ENCODE data around the gene PLXNB1.

The PLXNB1 gene

DNA sequence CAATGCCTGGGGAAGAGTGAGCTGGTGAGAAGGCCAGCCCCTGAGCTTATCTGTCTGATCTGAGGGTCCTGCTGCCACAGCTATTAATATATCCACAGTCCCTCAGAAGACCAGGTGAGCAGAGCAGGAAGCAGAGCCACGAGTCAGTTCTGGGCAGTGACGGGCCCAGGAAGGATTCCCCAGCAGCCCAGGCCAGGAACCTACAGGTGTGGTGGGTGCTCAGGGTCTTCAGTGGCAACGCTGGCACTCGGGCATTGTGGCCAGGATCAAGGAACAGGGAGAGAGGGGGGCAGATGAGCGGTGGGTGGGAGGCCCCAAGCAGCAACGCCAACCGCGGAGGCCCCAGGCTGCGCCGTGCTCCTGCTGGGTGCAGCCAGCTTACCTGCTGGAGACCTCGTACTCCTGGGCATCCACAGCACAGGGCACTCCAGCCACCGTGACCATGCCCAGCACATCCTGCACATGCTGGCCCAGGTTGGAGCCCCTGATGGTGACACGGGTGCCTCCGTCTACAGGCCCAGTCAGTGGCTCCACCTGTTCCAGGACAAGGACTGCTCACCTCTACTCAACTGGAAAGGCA lies 12.3 kb downstream of the PLXNB1 start:
- DNase-seq (ENCODE audit: low read depth): no peak

DNA sequence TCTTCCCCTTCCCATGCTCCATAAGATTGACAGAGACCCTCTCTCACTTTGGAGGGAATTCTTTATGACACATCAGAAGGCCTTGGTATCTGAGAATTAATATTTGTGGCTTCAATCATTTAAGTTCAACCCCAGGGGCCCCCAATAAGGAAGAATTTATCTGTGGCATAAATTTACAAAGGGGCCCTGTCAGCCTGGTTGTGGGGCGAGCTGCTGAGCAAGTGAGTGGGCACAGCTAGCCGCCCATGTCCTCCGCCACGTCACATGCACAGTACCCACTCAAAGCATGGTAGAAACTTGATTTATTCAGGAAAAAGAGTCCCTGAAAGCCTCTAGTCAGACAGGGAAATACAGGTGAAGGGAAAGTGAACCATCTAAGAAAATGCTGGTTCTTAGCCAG lies 13.3 kb downstream of the PLXNB1 start:
- DNase-seq (ENCODE audit: low read depth): no peak

- DNase-seq (ENCODE audit: low read depth): no peak
These were observed 13.8 kb downstream of the PLXNB1 start for GRCh38 chr3:48416091-48416505.

DNA sequence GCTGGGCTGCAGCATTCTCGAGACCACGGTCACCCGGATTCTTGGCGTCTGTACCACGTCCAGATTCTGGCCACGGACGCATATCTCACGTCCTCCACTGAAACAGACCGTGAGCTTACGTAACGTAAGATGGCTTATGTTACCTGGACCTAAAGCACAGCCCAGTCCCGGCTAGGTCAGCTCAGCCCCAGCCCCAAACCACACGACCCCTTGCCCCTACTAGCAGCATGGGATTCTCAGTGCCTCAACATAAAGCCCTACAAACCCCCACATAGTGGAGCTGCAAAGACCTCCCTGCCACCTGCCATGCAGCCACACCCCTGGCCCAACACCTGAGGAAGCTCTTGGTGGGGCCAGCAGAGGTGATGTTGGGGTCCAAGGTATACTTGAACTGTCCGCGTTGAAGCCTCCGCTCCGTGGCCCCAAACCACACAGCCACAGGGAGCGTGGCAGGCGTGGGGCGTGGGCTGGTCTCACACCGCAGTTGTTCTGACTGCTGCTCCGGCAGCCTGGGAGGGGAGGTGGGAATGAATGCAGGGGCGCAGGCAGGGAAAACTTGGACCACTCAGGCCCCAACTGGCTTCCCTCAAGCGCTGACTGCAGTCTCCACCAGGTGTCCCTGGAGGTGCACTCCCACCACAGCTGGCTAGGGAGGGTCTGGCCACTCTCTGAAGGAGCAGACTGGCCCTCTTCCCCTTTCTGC lies 14.5 kb downstream of the PLXNB1 start:
- DNase-seq (ENCODE audit: low read depth): no peak

DNA sequence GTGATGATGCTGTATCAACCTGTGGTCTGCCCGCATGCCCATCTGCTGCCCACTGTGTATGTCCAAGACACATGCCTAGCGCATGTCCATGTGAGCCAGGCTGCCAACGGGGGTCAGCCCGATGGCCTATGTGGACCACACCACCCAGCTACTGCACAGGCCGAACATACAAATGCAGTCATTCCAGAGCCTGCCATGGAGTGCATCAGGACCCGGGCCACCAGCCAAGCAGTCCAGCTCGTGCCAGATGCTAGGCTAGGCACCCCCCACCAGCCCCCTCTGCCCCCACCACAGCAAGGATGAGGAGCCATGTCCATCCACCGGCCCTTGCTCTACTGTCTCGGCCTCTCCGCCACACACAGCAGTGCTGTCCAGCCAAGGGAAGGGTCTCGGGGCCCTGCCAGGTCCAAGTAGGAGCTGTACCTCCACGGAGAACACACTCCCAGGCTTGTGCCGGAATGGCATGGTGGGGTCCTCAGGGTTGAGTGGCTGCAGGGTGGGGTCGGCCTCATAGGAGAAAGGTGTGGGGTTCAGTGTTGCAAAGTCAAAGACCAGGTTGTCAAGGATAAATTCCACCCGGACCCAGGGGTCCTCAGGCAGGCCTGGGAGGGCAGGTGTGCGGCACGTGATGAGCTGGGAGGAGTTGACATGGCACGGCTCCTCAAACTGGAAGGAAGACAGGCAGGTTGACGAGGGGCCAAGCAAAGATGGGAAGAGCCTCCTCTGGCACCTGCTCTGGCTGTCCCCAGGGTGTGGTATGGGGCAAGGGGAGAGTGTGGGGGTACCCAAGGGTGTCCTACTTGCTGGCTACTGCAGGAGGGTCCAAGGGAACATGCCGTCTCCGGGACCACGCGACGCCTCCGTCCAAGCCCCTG lies 15.3 kb downstream of the PLXNB1 start:
- no peak for DNase-seq (ENCODE audit: low read depth)

- no peak for DNase-seq (ENCODE audit: low read depth)
These were observed 16.3 kb downstream of the PLXNB1 start for GRCh38 chr3:48413611-48414010.

- no peak for DNase-seq (ENCODE audit: low read depth)
These were observed 16.8 kb downstream of the PLXNB1 start for GRCh38 chr3:48413086-48413485.

DNA sequence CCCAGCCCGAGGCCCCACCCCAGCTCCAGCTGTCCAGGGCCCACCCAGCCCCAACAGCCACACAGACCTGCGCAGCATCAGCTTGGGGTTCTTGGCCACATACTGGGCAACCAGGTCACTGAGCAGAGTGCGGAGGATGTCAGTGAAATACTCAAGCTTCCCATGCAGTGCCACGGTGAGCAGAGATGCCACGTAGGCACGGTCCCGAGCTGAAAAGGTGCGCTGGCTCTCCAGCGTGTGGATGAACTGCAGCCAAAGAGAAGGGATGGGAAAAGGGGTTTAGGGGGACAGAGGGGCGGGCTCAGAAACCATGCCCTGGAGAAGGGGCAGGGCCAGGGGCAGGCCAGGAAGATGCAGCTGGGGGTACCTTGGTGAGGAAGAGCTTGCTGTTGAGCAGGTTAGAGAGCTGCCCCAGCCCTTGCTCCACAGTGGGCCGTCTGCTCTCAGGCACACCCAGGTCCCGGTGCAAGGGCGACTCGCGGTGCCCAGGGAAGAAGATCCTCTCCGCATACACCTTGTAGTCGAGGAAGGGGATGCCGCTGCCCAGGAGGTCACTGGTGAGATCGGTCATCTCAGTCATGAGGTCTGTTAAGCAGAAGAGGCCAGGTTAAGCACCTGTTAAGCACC lies 17.4 kb downstream of the PLXNB1 start:
- DNase-seq (ENCODE audit: low read depth): no peak

GRCh38 chr3:48411606-48412374 lies 18.1 kb downstream of the PLXNB1 start:
- no peak for DNase-seq (ENCODE audit: low read depth)

- DNase-seq (ENCODE audit: low read depth): no peak
These were observed 18.8 kb downstream of the PLXNB1 start for GRCh38 chr3:48411041-48411588.

GRCh38 chr3:48410205-48411040 lies 19.5 kb downstream of the PLXNB1 start:
- no peak for DNase-seq (ENCODE audit: low read depth)

DNA sequence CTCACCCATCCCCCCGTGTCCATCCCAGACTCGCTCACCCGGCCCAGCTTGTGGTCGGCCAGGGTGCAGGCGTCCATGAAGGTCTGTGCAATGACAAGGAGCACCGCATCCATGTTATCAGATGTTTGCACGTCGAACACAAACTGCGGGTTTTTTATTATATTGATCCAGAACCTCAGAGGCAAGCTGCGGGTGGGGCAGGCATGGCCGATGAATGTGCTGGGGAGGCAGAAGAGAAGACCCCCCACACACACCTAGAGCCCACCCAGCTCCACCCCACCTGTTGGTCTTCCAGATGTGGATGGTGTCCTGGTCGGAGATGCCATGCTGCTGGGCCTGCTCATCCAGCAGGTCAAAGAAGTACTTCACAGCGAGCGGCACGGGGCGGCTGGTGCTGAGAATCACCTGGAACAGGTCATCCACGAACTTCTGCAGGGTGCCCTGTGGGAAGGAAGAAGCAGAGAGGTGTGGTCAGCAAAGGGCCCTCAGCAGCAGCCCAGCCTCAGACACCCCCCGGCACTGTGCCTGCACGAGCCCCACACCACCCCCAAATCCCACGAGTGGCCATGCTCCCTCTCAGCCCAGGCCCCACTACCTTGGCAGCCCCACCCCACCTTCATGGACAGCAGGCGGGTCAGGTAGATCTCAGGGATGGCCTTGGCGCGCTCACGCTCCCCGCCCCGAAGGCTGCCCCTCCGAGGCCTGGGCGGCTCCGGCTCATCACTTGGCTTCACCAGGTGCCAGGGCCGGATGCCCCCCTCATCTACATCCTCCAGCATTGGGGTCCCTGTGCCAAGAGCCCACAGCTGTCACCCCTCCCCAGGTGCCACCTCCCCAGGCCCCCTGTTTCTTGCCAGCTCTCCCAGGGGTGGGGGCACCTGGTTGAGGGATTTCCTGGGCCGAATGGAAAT lies 20.3 kb downstream of the PLXNB1 start:
- DNase-seq (ENCODE audit: low read depth): no peak

GRCh38 chr3:48408823-48409281 lies 21.0 kb downstream of the PLXNB1 start:
- DNase-seq (ENCODE audit: low read depth): no peak

DNA sequence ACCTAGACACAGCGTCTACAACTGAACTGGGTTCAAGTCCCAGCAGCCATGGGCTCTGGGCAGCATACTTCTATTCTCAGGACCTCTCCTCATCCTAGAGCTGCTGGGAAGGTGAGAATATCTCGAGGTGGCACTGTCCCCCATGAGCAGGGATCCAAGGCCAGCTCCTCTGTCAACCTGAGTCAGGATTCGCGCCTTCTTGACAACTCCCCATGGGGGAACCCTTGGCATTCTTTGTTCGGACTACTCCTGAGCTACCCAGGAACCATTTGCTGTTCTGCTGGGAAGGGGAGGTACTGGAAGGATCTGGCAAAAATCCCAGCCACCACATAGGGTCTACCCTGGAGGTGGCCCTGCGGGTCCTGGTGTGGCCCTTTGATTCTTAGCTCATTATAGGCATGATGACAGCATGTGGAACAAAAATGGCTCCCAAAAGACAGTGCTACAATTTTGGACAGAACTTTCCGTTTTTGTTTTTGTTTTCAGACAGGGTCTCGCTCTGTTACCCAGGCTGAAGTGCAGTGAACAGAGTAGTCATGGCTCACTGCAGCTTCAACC lies 22.3 kb downstream of the PLXNB1 start:
- DNase-seq (ENCODE audit: low read depth): no peak

DNA sequence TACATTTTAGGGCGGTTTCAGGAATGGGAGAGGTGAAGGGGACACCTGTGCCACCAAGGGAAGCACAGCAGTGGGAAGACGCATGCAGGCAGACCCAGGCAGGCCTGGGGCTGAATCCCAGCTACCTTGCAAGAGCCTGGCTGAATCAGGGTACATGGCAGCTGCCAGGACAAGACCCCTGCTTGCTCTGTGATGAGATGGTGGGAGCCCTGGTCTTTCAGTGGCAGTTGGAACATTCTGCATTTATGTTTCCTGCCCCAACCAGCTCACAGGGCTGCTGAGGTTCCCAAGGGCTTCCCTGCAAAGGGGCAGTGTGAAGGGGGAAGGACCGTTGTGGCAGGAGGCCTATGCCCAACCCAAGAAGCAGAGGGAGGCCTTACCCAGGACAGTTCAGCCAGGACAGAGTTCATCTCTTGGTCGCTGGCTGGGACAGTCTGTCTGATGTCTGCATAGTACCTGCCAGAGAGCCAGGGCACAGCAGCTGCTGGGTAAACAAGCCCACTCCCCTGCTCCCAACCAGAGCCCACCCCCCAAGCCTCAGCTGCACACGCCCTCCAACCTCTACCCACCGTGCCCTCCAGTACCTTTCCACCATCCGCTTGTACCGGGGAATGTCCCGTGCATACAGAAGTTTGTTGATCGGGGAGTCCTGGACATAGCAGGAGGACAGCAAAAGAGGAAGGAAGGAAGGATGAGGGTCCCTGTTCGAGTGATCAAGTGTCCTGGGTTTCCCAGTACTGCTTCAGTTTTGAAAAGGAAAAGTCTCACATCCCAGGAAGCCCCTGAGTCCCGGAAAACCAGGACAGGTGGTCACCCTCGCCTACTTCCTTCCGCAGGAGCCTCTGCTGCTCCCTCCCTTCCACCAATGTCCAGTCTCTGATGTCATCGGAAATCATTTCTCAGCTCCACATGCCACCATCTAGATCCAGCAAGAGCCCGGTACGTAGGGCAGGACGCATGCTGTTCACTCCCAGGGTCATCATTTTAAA lies 23.1 kb downstream of the PLXNB1 start:
- DNase-seq (ENCODE audit: low read depth): no peak

GRCh38 chr3:48405971-48406370 lies 23.9 kb downstream of the PLXNB1 start:
- no peak for DNase-seq (ENCODE audit: low read depth)

- DNase-seq (ENCODE audit: low read depth): no peak
These were observed 24.5 kb downstream of the PLXNB1 start for GRCh38 chr3:48405343-48405881.

Data from activated T-cell treated with anti-CD3 and anti-CD28 coated beads for 48 hours (primary cell).